ENCODE measurements around the gene LTBR. TPM values are rescaled to one million over a fixed set of nuclear protein-coding genes. Genes with fewer than 3 reads are reported as not detected.

Gene LTBR
- total and polyA plus RNA-seq, 10 of the 15 experiments (the other 5 are each of a cell fraction or from before 2014, with no cell fraction given), result 0.24 to 0.44 TPM; not detected in 8

GRCh38 chr12:6382371-6382770 is 1.6 kb upstream of the LTBR start:
- H3K9ac ChIP-seq (ENCODE audit: control insufficient read depth, insufficient read depth, low read length), result no peak overlapping the region
- DNase-seq (ENCODE audit: low read depth, low spot score), result no peak
- H3K4me2 ChIP-seq (ENCODE audit: control insufficient read depth, insufficient read depth), result no peak overlapping the region
- H3K4me3 ChIP-seq, result no peak overlapping the region
- BruUV-seq (replicated peaks), result no TSS peak
- intact Hi-C loops (cut with micrococcal nuclease; ENCODE audit: unreplicated experiment) (no loop called here), in situ Hi-C loops (cut with MboI) (no loop called here)
- H4K20me1 ChIP-seq (ENCODE audit: control insufficient read depth, insufficient read depth), result no peaks in the 10 kb centered on the region; the same call in 1 of the 2 replicates
- TF ChIP-seq NFIC (IDR thresholded peaks at IDR 0.05; ENCODE audit: low read depth, low read length) (no peak), TCF7 (IDR thresholded peaks at IDR 0.05; ENCODE audit: borderline replicate concordance) (no peak), NBN (IDR thresholded peaks at IDR 0.05) (no peak), YBX1 (IDR thresholded peaks at IDR 0.05) (no peak), CHD1 (IDR thresholded peaks at IDR 0.05; ENCODE audit: low read depth, low read length) (no peak), STAT1 (conservative IDR thresholded peaks at IDR 0.05) (no peak), GATAD2B (conservative IDR thresholded peaks at IDR 0.05; ENCODE audit: low read depth) (no peak), SMC3 (IDR thresholded peaks at IDR 0.05; ENCODE audit: borderline replicate concordance, low read length) (no peak), FOXM1 (IDR thresholded peaks at IDR 0.05; ENCODE audit: low read depth, low read length) (no peak)
- SMC1A ChIA-PET (ENCODE audit: uncharacterized antibody, unreplicated experiment), result interaction anchor here (1.1 kb wide), 1 partner anchor 81 kb away, joined by 3 read pairs; no protein-coding TSS in a partner anchor
- no peak overlapping the region for H2AFZ ChIP-seq (ENCODE audit: control insufficient read depth, low read depth, low read length)
- RAD21 ChIA-PET (ENCODE audit: unreplicated experiment), result no interaction called here
- CTCF ChIA-PET, result interaction anchor here (1.4 kb wide), 1 partner anchor 22 kb away, joined by 3 read pairs; no protein-coding TSS in a partner anchor
- ATAC-seq, result no peak
- no peaks in the 10 kb centered on the region for H3K79me2 ChIP-seq (ENCODE audit: control insufficient read depth, insufficient read depth, low read length)
- H3K9me3 ChIP-seq (replicated peaks; ENCODE audit: control insufficient read depth, insufficient read depth, low read length), result no peaks in the 10 kb centered on the region
- no peak for FAIRE-seq
- H3K27me3 ChIP-seq (replicated peaks in 1 of 2; ENCODE audit: control insufficient read depth in 2 of 2, insufficient read depth in 2 of 2, low read length in 1 of 2), result peaks cover 13 to 15% of the 10 kb centered on the region in 2 experiments; a peak in 3 of 4 replicates
- H3K4me1 ChIP-seq (ENCODE audit: control insufficient read depth, insufficient read depth, low read length), result no peaks in the 10 kb centered on the region
- no peaks in the 10 kb centered on the region for H3K36me3 ChIP-seq (ENCODE audit: control insufficient read depth in 2 of 2, insufficient read depth in 2 of 2, low read length in 1 of 2)
- POLR2A ChIA-PET, result interaction anchor here (0.6 kb wide), 1 partner anchor 12 kb away, joined by 3 read pairs; no protein-coding TSS in a partner anchor
- no peak overlapping the region for H3K27ac ChIP-seq (ENCODE audit: control insufficient read depth, insufficient read depth)
- WGBS (ENCODE audit: insufficient coverage, insufficient replicate concordance, low lambda C conversion rate, missing lambda C conversion rate), result 83% methylated on average over 7 of the region's 7 CpGs

GRCh38 chr12:6382982-6383381 is 980 bp upstream of the LTBR start:
- Histone ChIP-seq H3K9ac (ENCODE audit: control insufficient read depth, insufficient read depth, low read length) (no peak overlapping the region), H3K4me1 (ENCODE audit: control insufficient read depth, insufficient read depth, low read length) (no peaks in the 10 kb centered on the region), H2AFZ (ENCODE audit: control insufficient read depth, low read depth, low read length) (no peak overlapping the region), H4K20me1 (ENCODE audit: control insufficient read depth, insufficient read depth) (no peaks in the 10 kb centered on the region; the same call in 1 of the 2 replicates), H3K36me3 (ENCODE audit: control insufficient read depth in 2 of 2, insufficient read depth in 2 of 2, low read length in 1 of 2) (no peaks in the 10 kb centered on the region), H3K4me2 (ENCODE audit: control insufficient read depth, insufficient read depth) (no peak overlapping the region), H3K27ac (ENCODE audit: control insufficient read depth, insufficient read depth) (no peak overlapping the region), H3K9me3 (replicated peaks; ENCODE audit: control insufficient read depth, insufficient read depth, low read length) (no peaks in the 10 kb centered on the region), H3K79me2 (ENCODE audit: control insufficient read depth, insufficient read depth, low read length) (no peaks in the 10 kb centered on the region), H3K27me3 (replicated peaks in 1 of 2; ENCODE audit: control insufficient read depth in 2 of 2, insufficient read depth in 2 of 2, low read length in 1 of 2) (peaks cover 13 to 15% of the 10 kb centered on the region in 2 experiments; a peak in 3 of 4 replicates), H3K4me3 (no peak overlapping the region)
- intact Hi-C loops (cut with micrococcal nuclease; ENCODE audit: unreplicated experiment) (no loop called here), in situ Hi-C loops (cut with MboI) (no loop called here)
- WGBS (ENCODE audit: insufficient coverage, insufficient replicate concordance, low lambda C conversion rate, missing lambda C conversion rate), result 35% methylated on average over 6 of the region's 6 CpGs
- ChIA-PET POLR2A (interaction anchor here (0.6 kb wide), 1 partner anchor 13 kb away, joined by 3 read pairs; no protein-coding TSS in a partner anchor), SMC1A (ENCODE audit: uncharacterized antibody, unreplicated experiment) (interaction anchor here (1.1 kb wide), 1 partner anchor 80 kb away, joined by 3 read pairs; no protein-coding TSS in a partner anchor), RAD21 (ENCODE audit: unreplicated experiment) (no interaction called here), CTCF (interaction anchor here (0.6 kb wide), 1 partner anchor 132 kb away, joined by 3 read pairs; no protein-coding TSS in a partner anchor)
- DNase-seq (ENCODE audit: low read depth, low spot score) (no peak), ATAC-seq (no peak; the same call in 2 of the 3 replicates), FAIRE-seq (no peak)
- BruUV-seq (replicated peaks), result no TSS peak
- no peak for TF ChIP-seq PAX8 (IDR thresholded peaks at IDR 0.05)
- no peak for TF ChIP-seq NFIC (IDR thresholded peaks at IDR 0.05; ENCODE audit: low read depth, low read length)
- no peak for TF ChIP-seq STAT3 (IDR thresholded peaks at IDR 0.05; ENCODE audit: low read depth, low read length)
- no peak for TF ChIP-seq DPF2 (IDR thresholded peaks at IDR 0.05)
- no peak for TF ChIP-seq KDM1A (IDR thresholded peaks at IDR 0.05; ENCODE audit: borderline replicate concordance)
- no peak for TF ChIP-seq SMAD5 (IDR thresholded peaks at IDR 0.05; ENCODE audit: low read depth)
- TF ChIP-seq SP1 (IDR thresholded peaks at IDR 0.05; ENCODE audit: low read depth, low read length), result no peak
- TF ChIP-seq ZZZ3 (IDR thresholded peaks at IDR 0.05; ENCODE audit: control insufficient read depth, insufficient read length, low read depth), result no peak
- TF ChIP-seq ZBTB11 (CRISPR knock-in tag; IDR thresholded peaks at IDR 0.05), result no peak
- no peak for TF ChIP-seq CREB1 (IDR thresholded peaks at IDR 0.05; ENCODE audit: low read depth)
- no peak for TF ChIP-seq ZNF274 (IDR thresholded peaks at IDR 0.05; ENCODE audit: insufficient read depth, insufficient read length)

Data from GM12878 (cell line).